ENCODE results near the gene LCE6A.
A peak's percentile ranks its signal among the peaks of the same experiment; 100 is the strongest.

Gene LCE6A

GRCh38 chr1:152842556-152842955 is at the start of gene LCE6A:
Gene LCE6A, plus strand, starts transcription at chr1:152842856. Its CDS starts 665 bp downstream, at chr1:152843521.
- DNase-seq: no peak
- in situ Hi-C loops (cut with HindIII; ENCODE audit: low pct_ligation_motif_present, low pct_unique_long_range_greater_than_20kb, low sequenced_read_pairs): no loop called here

- in situ Hi-C loops (cut with HindIII; ENCODE audit: low pct_ligation_motif_present, low pct_unique_long_range_greater_than_20kb, low sequenced_read_pairs): no loop called here
- DNase-seq: no peak
Observed at GRCh38 chr1:152795686-152796085, 47.0 kb upstream of the LCE6A start.

GRCh38 chr1:152796421-152796820 is 46.2 kb upstream of the LCE6A start, which contains the start of gene LCE1D:
Gene LCE1D, plus strand, starts transcription at chr1:152796721. Its CDS starts 1,074 bp downstream, at chr1:152797795.
- in situ Hi-C loops (cut with HindIII; ENCODE audit: low pct_ligation_motif_present, low pct_unique_long_range_greater_than_20kb, low sequenced_read_pairs): no loop called here
- DNase-seq: no peak

- DNase-seq: no peak
- in situ Hi-C loops (cut with HindIII; ENCODE audit: low pct_ligation_motif_present, low pct_unique_long_range_greater_than_20kb, low sequenced_read_pairs): no loop called here
Observed at GRCh38 chr1:152801333-152801732, 41.3 kb upstream of the LCE6A start.

GRCh38 chr1:152806576-152806975 is 36.1 kb upstream of the LCE6A start, which contains the start of gene LCE1C:
Gene LCE1C, minus strand, starts transcription at chr1:152806651. Its CDS starts 1,173 bp downstream, at chr1:152805478.
- in situ Hi-C loops (cut with HindIII; ENCODE audit: low pct_ligation_motif_present, low pct_unique_long_range_greater_than_20kb, low sequenced_read_pairs): no loop called here
- DNase-seq: no peak

GRCh38 chr1:152811050-152811449 is 31.6 kb upstream of the LCE6A start:
- DNase-seq: no peak
- in situ Hi-C loops (cut with HindIII; ENCODE audit: low pct_ligation_motif_present, low pct_unique_long_range_greater_than_20kb, low sequenced_read_pairs): no loop called here

- DNase-seq: no peak
- in situ Hi-C loops (cut with HindIII; ENCODE audit: low pct_ligation_motif_present, low pct_unique_long_range_greater_than_20kb, low sequenced_read_pairs): no loop called here
Observed at GRCh38 chr1:152811671-152812070, 31.0 kb upstream of the LCE6A start, which contains the start of gene LCE1B. Gene LCE1B, plus strand, starts transcription at chr1:152811971. Its CDS starts 476 bp downstream, at chr1:152812447.

GRCh38 chr1:152817309-152817708 is 25.3 kb upstream of the LCE6A start:
- DNase-seq: no peak
- in situ Hi-C loops (cut with HindIII; ENCODE audit: low pct_ligation_motif_present, low pct_unique_long_range_greater_than_20kb, low sequenced_read_pairs): no loop called here

GRCh38 chr1:152823294-152823693 is 19.4 kb upstream of the LCE6A start:
- in situ Hi-C loops (cut with HindIII; ENCODE audit: low pct_ligation_motif_present, low pct_unique_long_range_greater_than_20kb, low sequenced_read_pairs): no loop called here
- no peak for DNase-seq

GRCh38 chr1:152824964-152825363 is 17.7 kb upstream of the LCE6A start:
- DNase-seq: no peak
- in situ Hi-C loops (cut with HindIII; ENCODE audit: low pct_ligation_motif_present, low pct_unique_long_range_greater_than_20kb, low sequenced_read_pairs): no loop called here

- DNase-seq: no peak
- in situ Hi-C loops (cut with HindIII; ENCODE audit: low pct_ligation_motif_present, low pct_unique_long_range_greater_than_20kb, low sequenced_read_pairs): no loop called here
Observed at GRCh38 chr1:152827173-152827572, 15.5 kb upstream of the LCE6A start, which contains the start of gene LCE1A. Gene LCE1A, plus strand, starts transcription at chr1:152827473. Its CDS starts 0 bp downstream, at chr1:152827473.

GRCh38 chr1:152836870-152837269 is 5.8 kb upstream of the LCE6A start:
- no peak for DNase-seq
- in situ Hi-C loops (cut with HindIII; ENCODE audit: low pct_ligation_motif_present, low pct_unique_long_range_greater_than_20kb, low sequenced_read_pairs): no loop called here

- no peak for DNase-seq
- in situ Hi-C loops (cut with HindIII; ENCODE audit: low pct_ligation_motif_present, low pct_unique_long_range_greater_than_20kb, low sequenced_read_pairs): no loop called here
Observed at GRCh38 chr1:152855661-152856060, 13.0 kb downstream of the LCE6A start.

- in situ Hi-C loops (cut with HindIII; ENCODE audit: low pct_ligation_motif_present, low pct_unique_long_range_greater_than_20kb, low sequenced_read_pairs): no loop called here
- no peak for DNase-seq
Observed at GRCh38 chr1:152858062-152858461, 15.4 kb downstream of the LCE6A start.

- no peak for DNase-seq
- in situ Hi-C loops (cut with HindIII; ENCODE audit: low pct_ligation_motif_present, low pct_unique_long_range_greater_than_20kb, low sequenced_read_pairs): no loop called here
Observed at GRCh38 chr1:152859696-152860095, 17.0 kb downstream of the LCE6A start, which contains the start of gene LCE7A. Gene LCE7A, plus strand, starts transcription at chr1:152859996. Its CDS starts 702 bp downstream, at chr1:152860698.

GRCh38 chr1:152860129-152860528 is 17.5 kb downstream of the LCE6A start:
- no peak for DNase-seq
- in situ Hi-C loops (cut with HindIII; ENCODE audit: low pct_ligation_motif_present, low pct_unique_long_range_greater_than_20kb, low sequenced_read_pairs): no loop called here

GRCh38 chr1:152861374-152861773 is 18.7 kb downstream of the LCE6A start:
- in situ Hi-C loops (cut with HindIII; ENCODE audit: low pct_ligation_motif_present, low pct_unique_long_range_greater_than_20kb, low sequenced_read_pairs): no loop called here
- DNase-seq: no peak

GRCh38 chr1:152864443-152864842 is 21.8 kb downstream of the LCE6A start:
- in situ Hi-C loops (cut with HindIII; ENCODE audit: low pct_ligation_motif_present, low pct_unique_long_range_greater_than_20kb, low sequenced_read_pairs): no loop called here
- no peak for DNase-seq

GRCh38 chr1:152866321-152866720 is 23.7 kb downstream of the LCE6A start:
- DNase-seq: no peak
- in situ Hi-C loops (cut with HindIII; ENCODE audit: low pct_ligation_motif_present, low pct_unique_long_range_greater_than_20kb, low sequenced_read_pairs): no loop called here

GRCh38 chr1:152869808-152870419 is 27.3 kb downstream of the LCE6A start:
- in situ Hi-C loops (cut with HindIII; ENCODE audit: low pct_ligation_motif_present, low pct_unique_long_range_greater_than_20kb, low sequenced_read_pairs): no loop called here
- DNase-seq: peak; percentile 74

Measured in ACHN (cell line).